HepG2 (cell line): ENCODE measurements around the gene P2RX7. TPM values are rescaled to one million over a fixed set of nuclear protein-coding genes. Genes with fewer than 3 reads are reported as not detected.

ENCODE experiments used
- BRCA1 ChIP-seq: sonication (generic); formaldehyde crosslinking; IDR thresholded peaks from 2 replicates; pipeline ENCODE4 v1.4.0; 2020; ENCODE audit warnings: missing genetic modification reagents
- CREM ChIP-seq, 2 experiments: sonication (generic) in 1 of 2; formaldehyde crosslinking in 1 of 2; IDR thresholded peaks; 2 replicates each; pipeline versions ENCODE4 v1.4.0 to v1.6.1; 2016 to 2020; ENCODE audit warnings: antibody characterized with exemption in 1 of 2, mild to moderate bottlenecking in 1 of 2, missing genetic modification reagents in 1 of 2
- ETV5 ChIP-seq: IDR thresholded peaks from 2 replicates; pipeline ENCODE4 v1.6.1; 2018; ENCODE audit warnings: missing biosample characterization, missing genetic modification reagents, inconsistent platforms, borderline replicate concordance
- HCFC1 ChIP-seq: fragments of 150-350 bp; IDR thresholded peaks from 2 replicates; pipeline ENCODE4 v1.6.1; 2014; ENCODE audit warnings: low read depth, low read length
- ISL2 ChIP-seq: sonication (generic); formaldehyde crosslinking; IDR thresholded peaks from 2 replicates; pipeline ENCODE4 v1.5.0; 2020; ENCODE audit warnings: missing genetic modification reagents
- NFKB2 ChIP-seq: sonication (generic); formaldehyde crosslinking; IDR thresholded peaks from 2 replicates; pipeline ENCODE4 v1.4.0; 2020; ENCODE audit warnings: missing genetic modification reagents, borderline replicate concordance
- PAF1 ChIP-seq: IDR thresholded peaks from 2 replicates; pipeline ENCODE4 v1.6.1; 2016; ENCODE audit warnings: missing genetic modification reagents, missing compliant biosample characterization
- POLR2G ChIP-seq: fragments of 200-400 bp; formaldehyde crosslinking; IDR thresholded peaks from 2 replicates; pipeline ENCODE4 v1.6.1; 2018; ENCODE audit warnings: mild to moderate bottlenecking, low read depth, low read length, moderate library complexity
- RARA ChIP-seq: IDR thresholded peaks from 2 replicates; pipeline ENCODE4 v1.6.1; 2016; ENCODE audit warnings: missing genetic modification reagents, missing compliant biosample characterization
- SIX4 ChIP-seq: sonication (generic); formaldehyde crosslinking; IDR thresholded peaks from 2 replicates; pipeline ENCODE4 v1.4.0; 2020; ENCODE audit warnings: missing genetic modification reagents
- ZNF543 ChIP-seq: sonication (generic); formaldehyde crosslinking; IDR thresholded peaks from 2 replicates; pipeline ENCODE4 v1.4.0; 2020; ENCODE audit warnings: mild to moderate bottlenecking, missing genetic modification reagents
- ZNF607 ChIP-seq: sonication (generic); formaldehyde crosslinking; IDR thresholded peaks from 2 replicates; pipeline ENCODE4 v1.5.1; 2020; ENCODE audit warnings: missing genetic modification reagents, mild to moderate bottlenecking, borderline replicate concordance
- ZNF780A ChIP-seq: sonication (generic); formaldehyde crosslinking; IDR thresholded peaks from 2 replicates; pipeline ENCODE4 v1.8.0; 2022; ENCODE audit warnings: mild to moderate bottlenecking, missing genetic modification reagents, moderate library complexity
- ZNF781 ChIP-seq: sonication (generic); formaldehyde crosslinking; IDR thresholded peaks from 2 replicates; pipeline ENCODE4 v1.5.1; 2020; ENCODE audit warnings: borderline replicate concordance, mild to moderate bottlenecking, missing genetic modification reagents; ENCODE audit errors: not compliant biosample characterization
- polyA plus RNA-seq, 8 experiments: library from polyadenylated mRNA; depleted of rRNA in 3 of 8; stranded (reverse) in 7 of 8; unstranded in 1 of 8; fragments of >200 nt; fragmentation: Illumina TruSeq in 4 of 8; extraction: Trizol in 4 of 8; gene quantifications; 2 replicates each; pipeline versions ENCODE4 v1.2.1 to v1.2.3, GENCODE V29; 2011 to 2016; ENCODE audit warnings: low read depth in 4 of 8, missing spikeins in 1 of 8, mixed read lengths in 1 of 8; ENCODE audit not compliant: insufficient read depth in 1 of 8
- total RNA-seq, 5 experiments: library from RNA; depleted of rRNA; stranded (reverse); fragments of >200 nt; fragmentation: Illumina TruSeq; extraction: Trizol; gene quantifications; 2 replicates each; pipeline ENCODE4 v1.2.3, GENCODE V29; 2016; ENCODE audit warnings: low read depth in 1 of 5
- TF ChIP-seq, protein P1 (sequence below): sonication (generic); formaldehyde crosslinking; IDR thresholded peaks from 2 replicates; pipeline ENCODE4 v1.5.0; 2020; ENCODE audit warnings: missing genetic modification reagents
- TF ChIP-seq, protein P2 (sequence below): sonication (generic); formaldehyde crosslinking; IDR thresholded peaks from 2 replicates; pipeline ENCODE4 v1.4.0; 2020; ENCODE audit warnings: missing genetic modification reagents, mild to moderate bottlenecking, borderline replicate concordance
- TF ChIP-seq, protein P3 (sequence below): sonication (generic); formaldehyde crosslinking; IDR thresholded peaks from 2 replicates; pipeline ENCODE4 v1.9.0; 2021; ENCODE audit warnings: missing genetic modification reagents, borderline replicate concordance
- TF ChIP-seq, protein P4 (sequence below): sonication (generic); formaldehyde crosslinking; IDR thresholded peaks from 2 replicates; pipeline ENCODE4 v1.4.0; 2020; ENCODE audit warnings: missing genetic modification reagents, borderline replicate concordance

The P2RX7 gene
- total and polyA plus RNA-seq, 2 of the 13 experiments (the other 11 are each of a cell fraction or from before 2014, with no cell fraction given), result 0.13 to 0.73 TPM

DNA sequence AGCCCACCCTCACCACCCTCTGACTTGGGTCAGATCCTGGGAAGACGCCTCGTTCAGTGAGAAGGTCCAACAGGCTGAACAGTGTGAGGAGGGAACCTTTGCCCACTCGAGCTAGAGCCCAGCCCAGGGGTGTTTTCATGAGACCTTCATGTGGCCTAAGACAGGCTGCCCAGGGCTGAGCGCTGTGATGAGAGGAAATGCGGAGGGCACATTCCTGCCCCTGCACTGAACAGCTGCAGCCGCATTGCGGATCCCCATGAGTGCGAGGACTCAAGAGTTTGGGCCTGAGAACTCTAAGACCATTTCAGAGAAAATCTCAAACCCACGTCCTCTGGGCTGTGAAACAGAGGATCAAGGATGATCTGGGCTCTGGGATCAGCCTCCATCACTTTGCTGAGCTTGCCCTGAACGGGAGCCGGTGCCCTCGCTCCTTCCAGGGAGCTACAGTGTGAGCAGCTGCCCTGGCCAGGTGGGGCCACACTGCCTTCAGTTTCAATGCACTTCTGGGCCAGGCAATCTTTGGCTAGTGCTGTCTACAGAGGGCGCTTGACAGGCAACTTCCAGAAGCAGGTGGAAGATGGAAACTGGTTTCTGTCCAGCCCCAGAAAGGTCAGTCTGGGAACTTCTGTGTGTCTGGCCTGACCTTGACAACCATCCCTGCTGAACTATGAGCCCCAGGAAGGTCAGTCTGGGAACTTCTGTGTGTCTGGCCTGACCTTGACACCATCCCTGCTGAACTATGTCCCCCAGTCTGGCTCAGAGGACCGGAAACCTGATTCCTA, 43.5 kb upstream of the P2RX7 start (continued):
- TF ChIP-seq POLR2G (no peak), ISL2 (peak; percentile 69), ZNF781 (CRISPR knock-in tag) (no peak), NFKB2 (CRISPR knock-in tag) (peak; percentile 21; the same call in 1 of the 2 replicates), CREM (IDR thresholded peaks at IDR 0.05) (peak; percentile 43; the same call in 1 of the 2 replicates), CREM (CRISPR knock-in tag; IDR thresholded peaks at IDR 0.05) (no peak), ZNF780A (CRISPR knock-in tag) (no peak), BRCA1 (no peak), RARA (CRISPR knock-in tag) (peak; percentile 100), PAF1 (no peak), ETV5 (peak; percentile 89), ZNF607 (no peak; the same call in 1 of the 2 replicates), HCFC1 (no peak), ZNF543 (CRISPR knock-in tag) (0 out of 2 replicates have a peak, but pooled peaks have one; percentile 47), SIX4 (CRISPR knock-in tag) (peak; percentile 69)
- TF ChIP-seq, protein P1, sequence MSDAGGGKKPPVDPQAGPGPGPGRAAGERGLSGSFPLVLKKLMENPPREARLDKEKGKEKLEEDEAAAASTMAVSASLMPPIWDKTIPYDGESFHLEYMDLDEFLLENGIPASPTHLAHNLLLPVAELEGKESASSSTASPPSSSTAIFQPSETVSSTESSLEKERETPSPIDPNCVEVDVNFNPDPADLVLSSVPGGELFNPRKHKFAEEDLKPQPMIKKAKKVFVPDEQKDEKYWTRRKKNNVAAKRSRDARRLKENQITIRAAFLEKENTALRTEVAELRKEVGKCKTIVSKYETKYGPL, result no peak
- TF ChIP-seq, protein P2, sequence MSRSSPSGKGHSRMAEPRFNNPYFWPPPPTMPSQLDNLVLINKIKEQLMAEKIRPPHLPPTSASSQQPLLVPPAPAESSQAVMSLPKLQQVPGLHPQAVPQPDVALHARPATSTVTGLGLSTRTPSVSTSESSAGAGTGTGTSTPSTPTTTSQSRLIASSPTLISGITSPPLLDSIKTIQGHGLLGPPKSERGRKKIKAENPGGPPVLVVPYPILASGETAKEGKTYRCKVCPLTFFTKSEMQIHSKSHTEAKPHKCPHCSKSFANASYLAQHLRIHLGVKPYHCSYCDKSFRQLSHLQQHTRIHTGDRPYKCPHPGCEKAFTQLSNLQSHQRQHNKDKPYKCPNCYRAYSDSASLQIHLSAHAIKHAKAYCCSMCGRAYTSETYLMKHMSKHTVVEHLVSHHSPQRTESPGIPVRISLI, result peak; percentile 49; the same call in 1 of the 2 replicates
- TF ChIP-seq, protein P3, sequence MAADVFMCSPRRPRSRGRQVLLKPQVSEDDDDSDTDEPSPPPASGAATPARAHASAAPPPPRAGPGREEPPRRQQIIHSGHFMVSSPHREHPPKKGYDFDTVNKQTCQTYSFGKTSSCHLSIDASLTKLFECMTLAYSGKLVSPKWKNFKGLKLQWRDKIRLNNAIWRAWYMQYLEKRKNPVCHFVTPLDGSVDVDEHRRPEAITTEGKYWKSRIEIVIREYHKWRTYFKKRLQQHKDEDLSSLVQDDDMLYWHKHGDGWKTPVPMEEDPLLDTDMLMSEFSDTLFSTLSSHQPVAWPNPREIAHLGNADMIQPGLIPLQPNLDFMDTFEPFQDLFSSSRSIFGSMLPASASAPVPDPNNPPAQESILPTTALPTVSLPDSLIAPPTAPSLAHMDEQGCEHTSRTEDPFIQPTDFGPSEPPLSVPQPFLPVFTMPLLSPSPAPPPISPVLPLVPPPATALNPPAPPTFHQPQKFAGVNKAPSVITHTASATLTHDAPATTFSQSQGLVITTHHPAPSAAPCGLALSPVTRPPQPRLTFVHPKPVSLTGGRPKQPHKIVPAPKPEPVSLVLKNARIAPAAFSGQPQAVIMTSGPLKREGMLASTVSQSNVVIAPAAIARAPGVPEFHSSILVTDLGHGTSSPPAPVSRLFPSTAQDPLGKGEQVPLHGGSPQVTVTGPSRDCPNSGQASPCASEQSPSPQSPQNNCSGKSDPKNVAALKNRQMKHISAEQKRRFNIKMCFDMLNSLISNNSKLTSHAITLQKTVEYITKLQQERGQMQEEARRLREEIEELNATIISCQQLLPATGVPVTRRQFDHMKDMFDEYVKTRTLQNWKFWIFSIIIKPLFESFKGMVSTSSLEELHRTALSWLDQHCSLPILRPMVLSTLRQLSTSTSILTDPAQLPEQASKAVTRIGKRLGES, result no peak
- TF ChIP-seq, protein P4, sequence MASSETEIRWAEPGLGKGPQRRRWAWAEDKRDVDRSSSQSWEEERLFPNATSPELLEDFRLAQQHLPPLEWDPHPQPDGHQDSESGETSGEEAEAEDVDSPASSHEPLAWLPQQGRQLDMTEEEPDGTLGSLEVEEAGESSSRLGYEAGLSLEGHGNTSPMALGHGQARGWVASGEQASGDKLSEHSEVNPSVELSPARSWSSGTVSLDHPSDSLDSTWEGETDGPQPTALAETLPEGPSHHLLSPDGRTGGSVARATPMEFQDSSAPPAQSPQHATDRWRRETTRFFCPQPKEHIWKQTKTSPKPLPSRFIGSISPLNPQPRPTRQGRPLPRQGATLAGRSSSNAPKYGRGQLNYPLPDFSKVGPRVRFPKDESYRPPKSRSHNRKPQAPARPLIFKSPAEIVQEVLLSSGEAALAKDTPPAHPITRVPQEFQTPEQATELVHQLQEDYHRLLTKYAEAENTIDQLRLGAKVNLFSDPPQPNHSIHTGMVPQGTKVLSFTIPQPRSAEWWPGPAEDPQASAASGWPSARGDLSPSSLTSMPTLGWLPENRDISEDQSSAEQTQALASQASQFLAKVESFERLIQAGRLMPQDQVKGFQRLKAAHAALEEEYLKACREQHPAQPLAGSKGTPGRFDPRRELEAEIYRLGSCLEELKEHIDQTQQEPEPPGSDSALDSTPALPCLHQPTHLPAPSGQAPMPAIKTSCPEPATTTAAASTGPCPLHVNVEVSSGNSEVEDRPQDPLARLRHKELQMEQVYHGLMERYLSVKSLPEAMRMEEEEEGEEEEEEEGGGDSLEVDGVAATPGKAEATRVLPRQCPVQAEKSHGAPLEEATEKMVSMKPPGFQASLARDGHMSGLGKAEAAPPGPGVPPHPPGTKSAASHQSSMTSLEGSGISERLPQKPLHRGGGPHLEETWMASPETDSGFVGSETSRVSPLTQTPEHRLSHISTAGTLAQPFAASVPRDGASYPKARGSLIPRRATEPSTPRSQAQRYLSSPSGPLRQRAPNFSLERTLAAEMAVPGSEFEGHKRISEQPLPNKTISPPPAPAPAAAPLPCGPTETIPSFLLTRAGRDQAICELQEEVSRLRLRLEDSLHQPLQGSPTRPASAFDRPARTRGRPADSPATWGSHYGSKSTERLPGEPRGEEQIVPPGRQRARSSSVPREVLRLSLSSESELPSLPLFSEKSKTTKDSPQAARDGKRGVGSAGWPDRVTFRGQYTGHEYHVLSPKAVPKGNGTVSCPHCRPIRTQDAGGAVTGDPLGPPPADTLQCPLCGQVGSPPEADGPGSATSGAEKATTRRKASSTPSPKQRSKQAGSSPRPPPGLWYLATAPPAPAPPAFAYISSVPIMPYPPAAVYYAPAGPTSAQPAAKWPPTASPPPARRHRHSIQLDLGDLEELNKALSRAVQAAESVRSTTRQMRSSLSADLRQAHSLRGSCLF, result no peak
